Liver (tissue), 3 donors: Measurements from ENCODE around the gene EGR2.

Experiments
- CTCF ChIP-seq: fragments of 150-350 bp; IDR thresholded peaks from 2 replicates; pipeline ENCODE4 v1.5.1; 2017; ENCODE audit warnings: improper control_type of control experiment, low read depth, low read length; ENCODE audit not compliant: missing input control
- GABPA ChIP-seq, 2 donors: IDR thresholded peaks in 1 of 2; conservative IDR thresholded peaks in 1 of 2; 2 replicates each; pipeline ENCODE4 v1.6.1; 2016; ENCODE audit warnings: antibody characterized with exemption in 2 of 2, mild to moderate bottlenecking in 1 of 2, moderate library complexity in 1 of 2
- MAX ChIP-seq: IDR thresholded peaks from 2 replicates; pipeline ENCODE4 v1.6.1; 2016; ENCODE audit warnings: antibody characterized with exemption
- RAD21 ChIP-seq, 2 donors: IDR thresholded peaks; 2 replicates each; pipeline ENCODE4 v1.6.1; 2016; ENCODE audit warnings: antibody characterized with exemption in 2 of 2, mild to moderate bottlenecking in 2 of 2
- REST ChIP-seq: IDR thresholded peaks from 2 replicates; pipeline ENCODE4 v1.6.1; 2016; ENCODE audit warnings: antibody characterized with exemption, mild to moderate bottlenecking
- SP1 ChIP-seq: IDR thresholded peaks from 2 replicates; pipeline ENCODE4 v1.6.1; 2018; ENCODE audit warnings: antibody characterized with exemption, mild to moderate bottlenecking
- TAF1 ChIP-seq: conservative IDR thresholded peaks from 2 replicates; pipeline ENCODE4 v1.6.1; 2016; ENCODE audit warnings: antibody characterized with exemption, mild to moderate bottlenecking
- donor health status: healthy.
- donor health status: healthy.

GRCh38 chr10:62861507-62861906 lies 45.3 kb upstream of the EGR2 start:
- TF ChIP-seq CTCF, result no peak
- TF ChIP-seq TAF1, result no peak
- no peak for TF ChIP-seq RAD21 (IDR thresholded peaks at IDR 0.05)
- TF ChIP-seq GABPA (IDR thresholded peaks at IDR 0.05 in 1 of 2, conservative IDR thresholded peaks at IDR 0.05 in 1 of 2), result no peak
- TF ChIP-seq MAX, result no peak
- TF ChIP-seq REST, result no peak
- no peak for TF ChIP-seq SP1
